H1 (cell line): ENCODE results near the gene TMEM72. TPM values are rescaled to one million over a fixed set of nuclear protein-coding genes. Genes with fewer than 3 reads are reported as not detected.

ENCODE experiments used
- CTCF ChIA-PET: fragments of 300-600 bp; sonication (Branson Sonifier 250); formaldehyde crosslinking; loops from one replicate; lab custom pipeline; 2021; ENCODE audit not compliant: partially characterized antibody; lab: Charles Lee
- POLR2A ChIA-PET: fragments of 300-600 bp; sonication (Branson Sonifier 250); formaldehyde crosslinking; loops from one replicate; lab custom pipeline; 2021; ENCODE audit warnings: inconsistent platforms; ENCODE audit not compliant: partially characterized antibody; lab: Charles Lee
- DNase-seq, 2 experiments: peaks; one replicate each; pipeline versions ENCODE4 v3.0.0 to v3.0.0-alpha.2; 2010 to 2022; ENCODE audit warnings: low spot score in 2 of 2, low read depth in 1 of 2, mixed read lengths in 1 of 2
- FAIRE-seq: peaks from 2 replicates; lab custom pipeline; 2011; peaks lifted over from hg19 to GRCh38; lab: Jason Lieb, UNC
- H2AFZ ChIP-seq: 2 replicates; pipeline ENCODE4 v1.8.1; 2012; ENCODE audit warnings: low read length, inconsistent platforms
- H2AK5ac ChIP-seq: 2 replicates; pipeline ENCODE4 v1.6.1; 2013; ENCODE audit warnings: low read depth, low read length
- H2BK120ac ChIP-seq: replicated peaks from 2 replicates; pipeline ENCODE3; 2013; ENCODE audit warnings: low read depth, low read length, inconsistent platforms
- H2BK12ac ChIP-seq: 2 replicates; pipeline ENCODE4 v1.6.1; 2013; ENCODE audit warnings: low read depth, low read length
- H2BK15ac ChIP-seq: 2 replicates; pipeline ENCODE4 v1.6.1; 2013; ENCODE audit warnings: low read length
- H2BK20ac ChIP-seq: 2 replicates; pipeline ENCODE4 v1.6.1; 2013; ENCODE audit warnings: low read length
- H2BK5ac ChIP-seq: 2 replicates; pipeline ENCODE4 v1.6.1; 2013; ENCODE audit warnings: low read depth, low read length
- H3K14ac ChIP-seq: 2 replicates; pipeline ENCODE4 v1.6.1; 2013; ENCODE audit warnings: inconsistent platforms; ENCODE audit not compliant: insufficient read length
- H3K18ac ChIP-seq: 2 replicates; pipeline ENCODE4 v1.6.1; 2013; ENCODE audit warnings: low read length; ENCODE audit errors: extremely low read depth
- H3K23ac ChIP-seq: 2 replicates; pipeline ENCODE4 v1.6.1; 2013; ENCODE audit warnings: inconsistent platforms; ENCODE audit not compliant: insufficient read length
- H3K23me2 ChIP-seq: 2 replicates; pipeline ENCODE4 v1.6.1; 2013; ENCODE audit warnings: low read depth, low read length
- H3K27ac ChIP-seq: 2 replicates; pipeline ENCODE4 v1.6.1; 2011; ENCODE audit warnings: low read depth, low read length, inconsistent platforms
- H3K27me3 ChIP-seq, 4 experiments: replicated peaks in 1 of 4; 1 replicate in 1 of 4; 2 replicates in 3 of 4; pipeline versions ENCODE4 v1.6.1 to v1.8.1; 2011 to 2013; ENCODE audit warnings: low read length in 3 of 4, mild to moderate bottlenecking in 3 of 4, inconsistent platforms in 2 of 4, mixed read lengths in 2 of 4, moderate library complexity in 1 of 4; ENCODE audit not compliant: control insufficient read depth in 3 of 4, insufficient read depth in 3 of 4; ENCODE audit errors: extremely low read depth in 1 of 4
- H3K36me3 ChIP-seq, 4 experiments: 2 replicates each; pipeline versions ENCODE4 v1.6.1 to v1.8.1; 2011 to 2013; ENCODE audit warnings: mild to moderate bottlenecking in 4 of 4, low read length in 3 of 4, moderate library complexity in 2 of 4, control low read depth in 1 of 4, inconsistent platforms in 1 of 4; ENCODE audit not compliant: insufficient read depth in 4 of 4, control insufficient read depth in 2 of 4
- H3K4ac ChIP-seq: replicated peaks from 2 replicates; pipeline ENCODE3; 2013; ENCODE audit warnings: low read length, low read depth, mixed read lengths, inconsistent platforms; ENCODE audit not compliant: insufficient read length
- H3K4me1 ChIP-seq, 4 experiments: replicated peaks in 1 of 4; 1 replicate in 1 of 4; 2 replicates in 3 of 4; pipeline versions ENCODE4 v1.6.1 to v1.8.1; 2011 to 2013; ENCODE audit warnings: low read length in 3 of 4, inconsistent platforms in 2 of 4, mixed read lengths in 1 of 4; ENCODE audit not compliant: insufficient read depth in 4 of 4, control insufficient read depth in 3 of 4
- H3K4me2 ChIP-seq, 2 experiments: 2 replicates each; pipeline versions ENCODE4 v1.6.1 to v1.8.1; 2011 to 2013; ENCODE audit warnings: low read depth in 2 of 2, low read length in 2 of 2, control low read depth in 1 of 2, inconsistent platforms in 1 of 2, mild to moderate bottlenecking in 1 of 2; ENCODE audit not compliant: insufficient read depth in 1 of 2
- H3K4me3 ChIP-seq, 4 experiments: fragments of 200-600, 300-600 bp in 1 of 4; sonication (generic), shearing (Covaris generic), sonication (Bioruptor Twin) in 1 of 4; 2 replicates each; pipeline versions ENCODE4 v1.5.1 to v1.8.1; 2011 to 2016; ENCODE audit warnings: low read length in 4 of 4, low read depth in 3 of 4, control low read depth in 2 of 4, inconsistent platforms in 2 of 4, mild to moderate bottlenecking in 2 of 4, mixed read lengths in 1 of 4, moderate library complexity in 1 of 4; ENCODE audit not compliant: insufficient read depth in 2 of 4; ENCODE audit errors: extremely low read depth in 1 of 4
- H3K56ac ChIP-seq: replicated peaks from 2 replicates; pipeline ENCODE3; 2013; ENCODE audit warnings: low read depth, mild to moderate bottlenecking, mixed read lengths, low read length, inconsistent platforms; ENCODE audit not compliant: insufficient read length
- H3K79me1 ChIP-seq: 2 replicates; pipeline ENCODE4 v1.6.1; 2013; ENCODE audit warnings: low read depth, low read length, control low read depth
- H3K79me2 ChIP-seq, 2 experiments: 2 replicates each; pipeline versions ENCODE4 v1.6.1 to v1.8.1; 2012 to 2013; ENCODE audit warnings: low read length in 2 of 2, mild to moderate bottlenecking in 2 of 2, inconsistent platforms in 1 of 2; ENCODE audit not compliant: insufficient read depth in 2 of 2, control insufficient read depth in 1 of 2
- H3K9ac ChIP-seq, 4 experiments: replicated peaks in 1 of 4; 1 replicate in 1 of 4; 2 replicates in 3 of 4; pipeline versions ENCODE4 v1.6.1 to v1.8.1; 2011 to 2013; ENCODE audit warnings: low read depth in 3 of 4, low read length in 3 of 4, control low read depth in 2 of 4, mild to moderate bottlenecking in 2 of 4, moderate library complexity in 2 of 4, inconsistent platforms in 1 of 4; ENCODE audit errors: extremely low read depth in 1 of 4
- H3K9me3 ChIP-seq, 2 experiments: 2 replicates each; pipeline versions ENCODE4 v1.6.1 to v1.8.1; 2012 to 2013; ENCODE audit warnings: mild to moderate bottlenecking in 2 of 2, moderate library complexity in 2 of 2, control low read depth in 1 of 2, inconsistent platforms in 1 of 2, low read depth in 1 of 2, low read length in 1 of 2, mixed read lengths in 1 of 2; ENCODE audit not compliant: insufficient read depth in 2 of 2
- H4K20me1 ChIP-seq, 2 experiments: replicated peaks in 1 of 2; 2 replicates each; pipeline versions ENCODE3 to v1.8.1; 2011 to 2013; ENCODE audit warnings: inconsistent platforms in 2 of 2, low read length in 2 of 2, mild to moderate bottlenecking in 1 of 2; ENCODE audit not compliant: insufficient read depth in 2 of 2, control insufficient read depth in 1 of 2
- H4K5ac ChIP-seq: 2 replicates; pipeline ENCODE4 v1.6.1; 2013; ENCODE audit warnings: low read length, low read depth, mixed read lengths, inconsistent platforms; ENCODE audit not compliant: insufficient read length
- H4K8ac ChIP-seq: 2 replicates; pipeline ENCODE4 v1.8.0; 2013; ENCODE audit warnings: mild to moderate bottlenecking, moderate library complexity, low read length, inconsistent platforms; ENCODE audit not compliant: insufficient read depth; ENCODE audit errors: extremely low read depth
- H4K91ac ChIP-seq: replicated peaks from 2 replicates; pipeline ENCODE3; 2013; ENCODE audit warnings: low read length, mixed read lengths, inconsistent platforms; ENCODE audit not compliant: insufficient read length
- CTBP2 ChIP-seq: IDR thresholded peaks from 2 replicates; pipeline ENCODE4 v1.7.0; 2011; ENCODE audit warnings: borderline replicate concordance, mild to moderate bottlenecking, moderate library complexity, mixed read lengths, low read length; ENCODE audit not compliant: insufficient read depth, insufficient read length
- EGR1 ChIP-seq: IDR thresholded peaks from 2 replicates; pipeline ENCODE4 v1.6.1; 2011; ENCODE audit warnings: low read depth, low read length, borderline replicate concordance
- FOSL1 ChIP-seq: IDR thresholded peaks from 2 replicates; pipeline ENCODE4 v1.6.1; 2011; ENCODE audit warnings: mild to moderate bottlenecking, low read depth, low read length, moderate library complexity; ENCODE audit not compliant: insufficient read depth
- WGBS, 2 experiments: shearing (Covaris generic) in 1 of 2; methylation state at CpG; one replicate each; pipeline versions ENCODE4 v1.1.6 to v1.1.7; 2013 to 2015; ENCODE audit warnings: low lambda C conversion rate in 2 of 2, mixed read lengths in 2 of 2, inconsistent platforms in 1 of 2, low coverage in 1 of 2, missing lambda C conversion rate in 1 of 2; ENCODE audit not compliant: insufficient replicate concordance in 2 of 2, insufficient coverage in 1 of 2, insufficient read length in 1 of 2; ENCODE audit errors: extremely low coverage in 1 of 2, missing lambda C conversion rate in 1 of 2; 5-methylcytosine and 5-hydroxymethylcytosine counted together
- polyA plus RNA-seq, 7 experiments: library from polyadenylated mRNA; depleted of rRNA in 3 of 7; stranded (reverse) in 5 of 7; unstranded in 2 of 7; fragments of >200 nt in 5 of 7; fragments of 200-250 nt in 2 of 7; gene quantifications; 1 replicate in 5 of 7; 2 replicates in 1 of 7; 4 replicates in 1 of 7; pipeline versions ENCODE4 v1.2.1 to v1.2.3, GENCODE V29; 2011 to 2013; ENCODE audit warnings: missing spikeins in 2 of 7, mixed read lengths in 2 of 7
- total RNA-seq: library from RNA; stranded (reverse); fragmentation: NEBNext Ultra II Directional; extraction: Animal tissue kit (Norgen Biotek cat#: 25700); gene quantifications from 2 replicates; pipeline ENCODE4 v1.2.1, GENCODE V29; 2021
- TF ChIP-seq, protein P1 (sequence below), 3 experiments: IDR thresholded peaks; 1 replicate in 2 of 3; 2 replicates in 1 of 3; pipeline versions ENCODE4 v1.5.1 to v1.6.1; 2011; ENCODE audit warnings: low read length in 3 of 3, mild to moderate bottlenecking in 3 of 3, inconsistent platforms in 2 of 3, low read depth in 1 of 3, moderate library complexity in 1 of 3; ENCODE audit not compliant: insufficient read depth in 1 of 3; ENCODE audit errors: control extremely low read depth in 1 of 3

TMEM72 gene
- total and polyA plus RNA-seq, 2 of the 8 experiments (the other 6 are each of a cell fraction or from before 2014, with no cell fraction given) = not detected

DNA sequence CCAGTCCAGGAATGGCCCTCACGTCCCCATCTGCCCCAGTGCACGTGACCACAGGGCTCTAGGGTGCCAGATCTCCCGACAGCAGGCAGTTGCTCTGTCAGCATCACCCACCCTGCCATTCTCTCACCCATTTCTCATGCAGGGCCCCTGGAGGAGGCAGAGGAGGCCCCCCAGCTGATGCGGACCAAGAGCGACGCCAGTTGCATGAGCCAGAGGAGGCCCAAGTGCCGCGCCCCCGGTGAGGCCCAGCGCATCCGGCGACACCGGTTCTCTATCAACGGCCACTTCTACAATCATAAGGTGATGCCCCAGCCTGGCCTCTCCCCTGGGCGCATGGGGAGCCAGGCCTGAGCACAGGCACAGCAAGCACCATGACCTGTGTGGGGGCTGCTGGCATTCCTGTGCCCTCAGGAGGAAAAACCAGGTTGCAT lies 73.5 kb downstream of the TMEM72 start:
- peak overlapping the region; percentile 33; the same call in 1 of the 2 replicates for H2BK12ac ChIP-seq
- H3K56ac ChIP-seq = no peak overlapping the region
- H2BK120ac ChIP-seq = no peak overlapping the region
- FAIRE-seq = no peak
- peak overlapping the region; percentile 18 for H4K91ac ChIP-seq
- H4K8ac ChIP-seq = peak overlapping the region; percentile 38; the same call in 1 of the 2 replicates
- no peak overlapping the region; the same call in 1 of the 2 replicates for H2BK20ac ChIP-seq
- no peaks in the 10 kb centered on the region for H3K79me1 ChIP-seq
- H3K4me3 ChIP-seq = no peak overlapping the region
- H2BK15ac ChIP-seq = no peak overlapping the region
- TF ChIP-seq, protein P1, sequence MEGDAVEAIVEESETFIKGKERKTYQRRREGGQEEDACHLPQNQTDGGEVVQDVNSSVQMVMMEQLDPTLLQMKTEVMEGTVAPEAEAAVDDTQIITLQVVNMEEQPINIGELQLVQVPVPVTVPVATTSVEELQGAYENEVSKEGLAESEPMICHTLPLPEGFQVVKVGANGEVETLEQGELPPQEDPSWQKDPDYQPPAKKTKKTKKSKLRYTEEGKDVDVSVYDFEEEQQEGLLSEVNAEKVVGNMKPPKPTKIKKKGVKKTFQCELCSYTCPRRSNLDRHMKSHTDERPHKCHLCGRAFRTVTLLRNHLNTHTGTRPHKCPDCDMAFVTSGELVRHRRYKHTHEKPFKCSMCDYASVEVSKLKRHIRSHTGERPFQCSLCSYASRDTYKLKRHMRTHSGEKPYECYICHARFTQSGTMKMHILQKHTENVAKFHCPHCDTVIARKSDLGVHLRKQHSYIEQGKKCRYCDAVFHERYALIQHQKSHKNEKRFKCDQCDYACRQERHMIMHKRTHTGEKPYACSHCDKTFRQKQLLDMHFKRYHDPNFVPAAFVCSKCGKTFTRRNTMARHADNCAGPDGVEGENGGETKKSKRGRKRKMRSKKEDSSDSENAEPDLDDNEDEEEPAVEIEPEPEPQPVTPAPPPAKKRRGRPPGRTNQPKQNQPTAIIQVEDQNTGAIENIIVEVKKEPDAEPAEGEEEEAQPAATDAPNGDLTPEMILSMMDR (IDR thresholded peaks at IDR 0.05; ENCODE audit: control extremely low read depth in 1 of 3, insufficient read depth in 1 of 3, low read depth in 1 of 3, low read length in 3 of 3) = no peak
- TF ChIP-seq FOSL1 (no peak), EGR1 (no peak), CTBP2 (no peak)
- TF ChIP-seq, all 59 proteins: peak for 0
- no peak overlapping the region for H3K4ac ChIP-seq
- no peaks in the 10 kb centered on the region for H3K79me2 ChIP-seq
- no peak overlapping the region for H3K23ac ChIP-seq
- DNase-seq = no peak
- H3K9ac ChIP-seq = no peak overlapping the region
- H2AFZ ChIP-seq = no peak overlapping the region
- peaks cover 0 to 3% (median 1%) of the 10 kb centered on the region in 4 experiments; a peak in 4 of 7 replicates for H3K27me3 ChIP-seq
- no peaks in the 10 kb centered on the region for H3K23me2 ChIP-seq
- no peak overlapping the region for H3K27ac ChIP-seq
- no peak overlapping the region for H2AK5ac ChIP-seq
- ChIA-PET CTCF (interaction anchor here (12.1 kb wide), 1 partner anchor 50 kb away, joined by 117 read pairs; no protein-coding TSS in a partner anchor), POLR2A (no interaction called here)
- H3K9me3 ChIP-seq = no peaks in the 10 kb centered on the region
- no peak overlapping the region for H4K5ac ChIP-seq
- H3K4me2 ChIP-seq = no peak overlapping the region
- no peak overlapping the region for H3K18ac ChIP-seq
- peaks cover 0 to 7% (median 0%) of the 10 kb centered on the region in 4 experiments; a peak in 1 of 8 replicates for H3K36me3 ChIP-seq
- 90% methylated on average over 15 of the region's 15 CpGs; no CpG with 5 or more reads in 1 of the 2 experiments for WGBS, 2 experiments
- peaks cover 7 to 29% (median 19%) of the 10 kb centered on the region in 4 experiments for H3K4me1 ChIP-seq
- H3K14ac ChIP-seq = no peak overlapping the region
- H2BK5ac ChIP-seq = no peak overlapping the region
- no peaks in the 10 kb centered on the region for H4K20me1 ChIP-seq
